Psoas muscle (tissue), 8 donors: ENCODE data around the gene PPP6R2. TPM values are rescaled to one million over a fixed set of nuclear protein-coding genes. Genes with fewer than 3 reads are reported as not detected.
A peak's percentile ranks its signal among the peaks of the same experiment; 100 is the strongest.
"Not testable (repeated sequence)": the region's sequence is repeated elsewhere in the genome, so short reads cannot be mapped to it uniquely, and the experiment has no call there.

Experiments used
- ATAC-seq, 4 donors: fragments of 200-7000 bp; cut with Tn5 transposase; one replicate each; pipeline ENCODE4 v1.9.1; 2020; ENCODE audit warnings: moderate library complexity in 3 of 4, mild to moderate bottlenecking in 2 of 4
- DNase-seq, 2 donors: peaks; one replicate each; pipeline ENCODE4 v3.0.0-alpha.2; 2020
- H3K27ac ChIP-seq: fragments of 200-600 bp; one replicate; pipeline ENCODE4 v1.8.0; 2022
- H3K27me3 ChIP-seq, 3 donors: fragments of 200-600 bp in 1 of 3; one replicate each; pipeline versions ENCODE4 v1.6.1 to v1.8.0; 2013 to 2022; ENCODE audit warnings: low read length in 2 of 3, mild to moderate bottlenecking in 2 of 3, moderate library complexity in 1 of 3; ENCODE audit not compliant: insufficient read depth in 3 of 3
- H3K36me3 ChIP-seq, 2 donors: fragments of 200-600 bp in 1 of 2; one replicate each; pipeline versions ENCODE4 v1.6.1 to v1.8.0; 2013 to 2022; ENCODE audit warnings: low read depth in 1 of 2, mild to moderate bottlenecking in 1 of 2, moderate library complexity in 1 of 2; ENCODE audit not compliant: insufficient read depth in 1 of 2
- H3K4me1 ChIP-seq: fragments of 200-600 bp; one replicate; pipeline ENCODE4 v1.8.0; 2022
- H3K4me3 ChIP-seq: fragments of 200-600 bp; one replicate; pipeline ENCODE4 v1.8.0; 2022; ENCODE audit warnings: mild to moderate bottlenecking
- H3K9me3 ChIP-seq: fragments of 200-600 bp; one replicate; pipeline ENCODE4 v1.8.0; 2022
- CTCF ChIP-seq: fragments of 200-600 bp; IDR thresholded peaks from one replicate; pipeline ENCODE4 v1.8.0; 2022; ENCODE audit warnings: antibody characterized with exemption
- WGBS, 3 donors: extraction: QIAGEN DNeasy Blood & Tissue Kit; methylation state at CpG; one replicate each; pipeline versions ENCODE4 v1.1.6 to v1.1.7; 2013; 5-methylcytosine and 5-hydroxymethylcytosine counted together
- intact Hi-C, 2 donors: fragments of 100-400 bp; cut with DNase I; formaldehyde crosslinking; loops; one replicate each; pipeline versions ENCODE4 v1.11.0 to v1.14.2; 2022
- polyA plus RNA-seq, 3 donors: library from polyadenylated mRNA; stranded (reverse); fragments of 200-250 nt; gene quantifications; one replicate each; pipeline ENCODE4 v1.2.3, GENCODE V29; 2013
- total RNA-seq, 4 donors: library from RNA; stranded (reverse); fragmentation: NEBNext Ultra II Directional in 2 of 4; extraction: Animal tissue kit (Norgen Biotek cat#: 25700) in 2 of 4; gene quantifications; one replicate each; pipeline versions ENCODE4 v1.2.1 to v1.2.4, GENCODE V29; 2021 to 2023
- donor health status: healthy with polysubstance abuse.
- donor health status: DM: no; HTN: no; CAD: no; lungs with moderate emphysema.
- donor health status: Bipolar disorder and iron deficiency.
- donor health status: healthy.
- donor health status: DM: yes; HTN: yes; CAD: no.
- donor health status: DM: no; HTN: no; CAD: no.
- donor health status: DM: no; HTN: no; CAD: no.
- donor health status: DM: yes; HTN: yes; CAD: no.

PPP6R2 gene
- total and polyA plus RNA-seq, 7 donors: 31.6 to 48.2 (median 41.6) TPM

- no peak for TF ChIP-seq CTCF
- ATAC-seq: no peak
- WGBS, 3 donors: 91 to 96% (median 92%) methylated on average over 12 of the region's 12 CpGs
- Histone ChIP-seq H3K27ac (no peak overlapping the region), H3K4me1 (no peaks in the 10 kb centered on the region), H3K36me3 (peaks cover 11 to 97% of the 10 kb centered on the region in 2 donors), H3K4me3 (no peak overlapping the region), H3K9me3 (no peaks in the 10 kb centered on the region), H3K27me3 (no peaks in the 10 kb centered on the region)
- DNase-seq: no peak
- intact Hi-C loops: no loop called here
These were observed 82.2 kb downstream of the PPP6R2 start for GRCh38 chr22:50425179-50425916.

GRCh38 chr22:50432131-50432876 is 89.2 kb downstream of the PPP6R2 start:
- TF ChIP-seq CTCF: no peak
- ATAC-seq (peak in 2 of 4 donors; percentile 14 to 40), DNase-seq (peak in 1 of 2 donors; percentile 52)
- 90 to 93% (median 91%) methylated on average over 33 to 35 of the region's 35 CpGs for WGBS, 3 donors
- Histone ChIP-seq H3K4me3 (no peak overlapping the region), H3K4me1 (no peaks in the 10 kb centered on the region), H3K27me3 (no peaks in the 10 kb centered on the region), H3K9me3 (no peaks in the 10 kb centered on the region), H3K36me3 (peaks cover 10 to 84% of the 10 kb centered on the region in 2 donors), H3K27ac (no peak overlapping the region)
- intact Hi-C loops: no loop called here

GRCh38 chr22:50432877-50433510 is 89.9 kb downstream of the PPP6R2 start:
- DNase-seq, intact Hi-C loops, H3K27ac ChIP-seq, ATAC-seq, H3K4me3 ChIP-seq, H3K9me3 ChIP-seq, H3K4me1 ChIP-seq, H3K27me3 ChIP-seq: not testable (repeated sequence)
- peaks cover 10 to 84% of the 10 kb centered on the region in 2 donors for H3K36me3 ChIP-seq
- 91 to 95% (median 92%) methylated on average over 15 to 24 of the region's 24 CpGs for WGBS, 3 donors

GRCh38 chr22:50434849-50435248 is 91.7 kb downstream of the PPP6R2 start:
- TF ChIP-seq CTCF: no peak
- Histone ChIP-seq H3K9me3 (no peaks in the 10 kb centered on the region), H3K4me3 (no peak overlapping the region), H3K27me3 (no peaks in the 10 kb centered on the region), H3K4me1 (no peaks in the 10 kb centered on the region), H3K36me3 (peaks cover 7 to 84% of the 10 kb centered on the region in 2 donors), H3K27ac (no peak overlapping the region)
- DNase-seq (peak in 1 of 2 donors; percentile 48), ATAC-seq (no peak)
- intact Hi-C loops: no loop called here
- 85 to 87% (median 86%) methylated on average over 23 to 24 of the region's 24 CpGs for WGBS, 3 donors
